Measurements from ENCODE around the gene EHBP1L1.
"Not testable (repeated sequence)": the region's sequence is repeated elsewhere in the genome, so short reads cannot be mapped to it uniquely, and the experiment has no call there.

The EHBP1L1 gene

DNA sequence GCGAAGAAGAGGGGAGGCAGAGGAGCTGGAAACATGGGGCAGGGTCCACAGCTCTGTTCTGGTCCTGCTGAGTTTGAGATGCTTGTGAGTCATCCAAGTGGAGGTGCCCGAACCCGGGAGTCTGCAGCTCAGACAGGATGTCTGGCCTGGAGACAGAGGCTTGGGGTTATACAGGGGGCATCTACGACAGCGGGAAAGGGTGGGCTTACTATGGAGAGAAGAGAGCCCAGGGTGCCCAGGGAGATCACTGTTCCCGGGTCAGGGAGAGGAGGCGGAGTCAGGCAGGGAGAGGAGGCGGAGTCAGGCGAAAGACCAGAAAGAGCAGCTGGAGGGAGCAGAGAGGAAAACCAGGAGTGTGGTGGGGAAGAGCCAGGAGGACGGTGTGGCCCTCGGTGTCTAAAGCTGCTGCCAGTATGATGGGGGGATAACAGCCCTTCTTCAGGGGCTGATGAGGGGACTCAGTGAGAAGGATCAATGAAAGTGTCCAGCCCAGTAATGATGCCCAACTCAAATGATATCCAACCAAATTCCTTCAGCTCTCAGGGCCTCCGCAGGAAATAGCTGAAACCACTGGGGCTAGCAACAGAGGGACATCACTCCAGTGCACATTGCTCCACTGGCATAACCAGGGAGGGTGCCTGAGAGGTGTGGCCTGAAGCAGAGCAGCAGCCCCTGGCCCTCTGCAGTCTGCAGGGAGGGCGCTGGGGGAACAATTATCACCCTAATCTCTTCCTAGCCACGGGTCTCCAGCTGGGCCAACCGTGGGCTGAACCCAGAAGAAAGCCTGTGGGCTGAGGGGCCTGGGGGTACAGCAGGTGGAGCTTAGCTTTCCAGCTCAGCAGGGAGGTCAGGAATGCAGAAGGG, 15.1 kb upstream of the EHBP1L1 start:
- peak; percentile 74 for DNase-seq

DNA sequence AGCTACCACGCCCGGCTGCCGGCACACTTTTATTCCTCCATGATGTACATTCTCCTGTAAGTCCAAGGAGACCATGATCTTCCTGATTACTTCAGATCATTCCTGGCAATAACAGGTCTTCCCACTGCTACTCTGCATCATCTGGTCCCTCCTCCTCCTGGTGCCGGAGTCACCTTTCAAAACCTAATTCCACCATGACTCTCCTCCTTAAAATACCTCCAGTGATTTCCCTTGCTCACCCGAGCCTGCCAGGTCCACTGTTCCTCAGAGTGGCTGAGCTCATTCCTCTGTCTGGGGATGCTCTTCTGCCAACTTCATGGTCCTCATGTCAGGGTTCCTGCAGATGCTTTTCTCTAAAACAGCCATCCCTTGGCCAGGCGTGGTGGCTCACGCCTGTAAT, 13.8 kb upstream of the EHBP1L1 start:
- no peak for DNase-seq

DNA sequence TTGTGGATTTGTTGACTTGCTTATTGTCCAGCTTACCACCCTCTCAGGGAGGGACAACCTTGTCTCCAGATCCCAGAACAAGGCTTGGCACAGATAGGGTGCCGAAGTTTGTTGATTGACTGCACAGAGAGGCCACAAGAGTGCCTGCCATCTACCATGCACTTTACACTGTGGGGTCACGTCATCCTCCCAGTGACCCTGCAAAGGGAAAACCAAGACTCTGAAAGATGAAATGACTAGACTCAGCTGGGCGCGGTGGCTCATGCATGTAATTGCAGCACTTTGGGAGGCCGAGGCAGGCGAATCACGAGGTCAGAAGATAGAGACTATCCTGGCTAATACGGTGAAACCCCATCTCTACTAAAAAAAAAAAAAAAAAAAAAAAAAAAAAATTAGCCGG, 13.1 kb upstream of the EHBP1L1 start:
- DNase-seq: no peak

DNA sequence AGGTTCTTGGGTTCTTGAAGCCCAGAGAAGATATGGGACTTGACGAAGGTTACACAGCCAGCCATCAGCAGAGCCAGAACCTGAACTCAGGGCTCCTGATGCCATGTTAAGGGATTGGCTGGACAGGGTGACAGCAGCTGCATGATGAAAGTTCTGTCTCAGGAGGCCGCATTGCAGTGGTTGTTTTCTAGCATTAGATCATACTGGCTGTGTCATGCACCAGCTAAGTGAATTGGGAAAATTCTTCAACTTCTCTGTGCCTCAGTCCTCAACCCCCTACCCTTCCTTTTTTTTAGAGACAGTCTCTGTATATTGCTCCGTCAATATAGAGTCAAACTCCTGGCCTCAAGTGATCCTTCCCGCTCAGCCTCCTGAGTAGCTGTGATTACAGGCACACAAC, 12.3 kb upstream of the EHBP1L1 start:
- no peak for DNase-seq

DNA sequence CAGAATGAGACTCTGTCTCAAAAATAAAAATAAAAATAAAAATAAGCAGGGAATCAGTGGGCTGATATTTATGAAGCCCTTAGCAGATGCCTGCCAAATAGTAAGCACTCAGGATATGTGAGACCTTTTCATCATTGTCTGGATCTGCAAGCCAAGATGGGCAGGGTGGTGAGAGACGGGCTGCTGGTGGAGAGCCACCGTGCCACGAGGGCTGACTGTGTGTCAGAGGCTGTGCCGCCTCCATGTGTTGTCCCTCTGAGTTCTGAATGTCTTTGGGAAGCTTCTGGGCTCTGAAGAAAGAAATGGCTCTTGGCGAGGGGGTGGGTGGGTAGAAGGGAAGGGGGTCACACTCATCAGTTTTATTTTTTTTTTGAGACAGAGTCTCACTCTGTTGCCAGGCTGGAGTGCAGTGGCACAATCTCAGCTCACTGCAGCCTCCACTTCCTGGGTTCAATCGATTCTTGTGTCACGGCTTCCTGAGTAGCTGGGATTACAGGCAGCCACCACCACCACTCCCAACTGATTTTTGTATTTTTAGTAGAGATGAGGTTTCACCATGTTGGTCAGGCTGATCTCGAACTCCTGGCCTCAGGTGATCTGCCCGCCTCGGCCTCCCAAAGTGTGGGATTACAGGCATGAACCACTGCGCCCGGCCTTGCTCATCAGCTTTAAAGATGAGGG, 10.8 kb upstream of the EHBP1L1 start:
- DNase-seq: not testable (repeated sequence)

DNA sequence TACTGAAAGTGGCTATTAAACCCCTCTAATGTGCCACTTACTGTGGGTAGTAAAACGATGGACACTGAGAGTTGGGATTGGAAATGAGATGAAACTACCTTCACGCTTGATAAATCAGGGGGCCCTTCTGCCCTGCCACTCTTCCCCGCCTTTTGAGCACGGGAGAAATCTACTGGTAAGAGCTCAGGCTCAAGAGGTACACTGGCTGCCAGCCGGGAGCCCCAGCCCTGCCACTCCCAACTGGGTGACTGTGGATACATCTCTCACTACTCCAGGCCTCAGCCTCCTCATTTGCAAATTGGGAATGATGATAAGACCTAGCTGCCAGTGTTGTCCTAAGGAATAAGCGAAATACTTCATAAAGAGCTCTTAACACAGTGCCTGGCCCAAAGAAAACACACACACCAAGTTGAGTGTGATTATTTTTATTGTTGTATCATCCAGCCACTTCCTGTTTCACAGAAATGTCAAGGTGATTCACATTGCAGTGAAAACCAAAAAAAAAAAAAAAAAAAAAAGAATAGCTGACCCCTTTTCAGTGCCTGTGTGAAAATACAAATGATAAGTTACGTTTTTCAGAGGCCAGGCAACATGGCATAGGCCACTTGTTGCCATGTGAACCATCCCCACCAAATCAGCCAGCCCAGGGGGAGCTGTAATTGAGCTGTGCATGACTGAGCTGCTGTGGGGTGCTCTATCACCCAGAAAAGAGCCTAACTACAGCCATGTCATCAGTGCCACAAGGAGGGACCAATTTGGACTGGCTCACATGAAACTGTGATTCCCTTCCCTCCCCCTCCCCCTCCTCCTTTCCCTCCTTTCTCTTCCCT, 10.0 kb upstream of the EHBP1L1 start:
- no peak for DNase-seq

DNA sequence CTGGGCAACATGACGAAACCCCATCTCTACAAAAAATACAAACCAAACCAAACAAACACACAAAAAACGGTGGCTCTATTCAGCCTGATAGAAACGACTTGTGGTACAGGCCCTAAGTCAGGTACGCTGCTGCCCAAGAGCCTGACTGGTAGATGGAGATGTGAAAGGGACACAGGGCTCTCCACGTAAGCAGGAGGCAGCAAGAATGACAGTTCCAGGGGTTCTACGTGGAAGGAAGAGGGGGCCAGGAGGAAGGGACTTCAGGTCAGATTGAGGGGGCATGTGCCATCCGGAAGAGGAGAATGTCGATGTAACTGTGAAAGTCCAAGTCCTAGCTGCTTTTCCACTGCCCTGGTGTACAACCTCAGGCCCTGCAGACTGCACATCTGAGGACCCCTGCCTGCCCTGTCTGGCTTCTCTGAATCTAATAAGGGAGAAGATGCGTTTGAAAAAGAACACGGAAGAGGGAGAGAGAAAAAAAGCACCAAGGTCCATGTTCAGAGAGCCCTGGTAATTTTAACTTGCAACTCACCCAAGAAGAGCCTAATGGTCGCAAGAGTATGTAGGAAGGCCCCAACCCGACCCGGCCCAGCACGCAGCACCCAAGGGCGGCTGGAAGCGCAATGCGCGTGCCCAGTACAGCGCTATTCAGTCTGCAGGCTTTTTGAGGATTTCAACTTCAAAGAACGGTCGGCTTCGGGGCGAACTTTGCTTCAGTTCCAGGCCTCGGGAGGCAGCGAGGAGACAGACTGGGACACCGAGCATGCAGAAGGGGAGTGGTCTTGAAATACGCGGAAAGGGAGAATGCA, 6.5 kb upstream of the EHBP1L1 start:
- no peak for DNase-seq

DNA sequence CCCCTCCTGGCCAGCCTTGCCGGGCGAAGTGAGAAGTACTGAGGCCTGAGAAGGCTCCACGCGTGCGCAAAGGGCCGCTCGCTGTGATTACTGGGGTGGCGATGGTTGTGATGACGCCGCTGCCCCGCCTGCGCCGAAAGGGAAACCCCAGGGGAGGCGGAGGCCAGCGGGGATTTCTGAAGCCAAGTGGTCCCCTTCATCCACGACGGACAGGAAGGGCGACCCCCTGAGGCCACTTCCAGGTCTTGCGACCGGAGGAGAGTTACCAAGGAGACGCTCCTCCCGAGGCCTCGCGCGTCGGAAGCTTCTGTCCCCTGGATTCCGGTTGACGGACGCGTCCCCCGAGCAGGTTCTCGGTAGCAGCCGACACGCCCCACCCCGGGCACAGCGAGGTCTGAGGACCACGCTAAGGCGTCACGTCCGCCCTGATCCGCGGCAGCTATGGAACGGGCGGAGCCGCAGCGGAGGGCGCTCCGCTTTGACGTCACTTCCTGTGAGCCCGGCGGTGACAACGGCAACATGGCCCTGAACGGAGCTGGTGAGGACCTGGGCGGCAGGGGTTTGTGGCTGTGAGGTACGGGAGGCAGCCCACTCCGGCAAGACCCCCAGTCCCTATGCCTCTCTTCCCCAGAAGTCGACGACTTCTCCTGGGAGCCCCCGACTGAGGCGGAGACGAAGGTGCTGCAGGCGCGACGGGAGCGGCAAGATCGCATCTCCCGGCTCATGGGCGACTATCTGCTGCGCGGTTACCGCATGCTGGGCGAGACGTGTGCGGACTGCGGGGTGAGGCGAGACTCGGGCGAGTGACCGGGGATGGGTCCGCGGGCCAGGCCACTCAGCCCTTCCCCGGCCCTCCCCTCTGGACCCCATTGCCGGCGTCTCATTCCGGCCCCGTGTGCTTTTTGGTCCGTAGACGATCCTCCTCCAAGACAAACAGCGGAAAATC, 5.6 kb upstream of the EHBP1L1 start, which contains the start of gene ZNRD2:
ZNRD2 (plus strand) TSS at position 505 of the 946 bp plus-strand sequence; CDS start at position 520, 15 bp downstream.
- peak; percentile 99 for DNase-seq

DNA sequence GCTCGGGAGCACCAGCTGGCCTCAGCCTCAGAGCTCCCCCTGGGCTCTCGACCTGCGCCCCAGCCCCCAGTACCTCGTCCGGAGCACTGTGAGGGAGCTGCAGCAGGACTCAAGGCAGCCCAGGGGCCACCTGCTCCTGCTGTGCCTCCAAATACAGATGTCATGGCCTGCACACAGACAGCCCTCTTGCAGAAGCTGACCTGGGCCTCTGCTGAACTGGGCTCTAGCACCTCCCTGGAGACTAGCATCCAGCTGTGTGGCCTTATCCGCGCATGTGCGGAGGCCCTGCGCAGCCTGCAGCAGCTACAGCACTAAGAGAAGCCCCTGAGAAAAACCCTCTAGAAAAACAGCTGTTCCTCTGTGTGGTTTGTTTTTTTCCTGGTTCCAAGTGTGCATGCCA, 4.4 kb upstream of the EHBP1L1 start:
- no peak for DNase-seq

DNA sequence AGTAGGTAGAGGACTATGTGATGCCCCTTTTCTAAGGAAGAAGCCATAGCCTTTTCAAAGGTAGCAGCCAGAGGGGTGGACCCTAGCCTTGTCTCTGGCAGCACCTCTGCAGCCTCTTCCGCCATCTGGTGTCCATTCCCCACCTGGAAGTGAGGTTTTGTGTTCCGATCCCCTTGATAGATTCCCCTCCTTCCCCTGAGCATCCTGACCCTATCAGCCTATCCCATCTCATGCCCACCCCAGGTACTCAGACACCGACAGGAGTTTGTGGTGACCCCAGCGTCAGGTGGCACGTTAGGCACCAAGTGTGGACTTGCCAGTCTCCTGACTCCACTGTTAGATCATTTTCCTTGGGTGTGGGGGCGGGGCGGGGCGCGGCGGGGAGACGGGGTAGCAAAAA, 3.9 kb upstream of the EHBP1L1 start:
- DNase-seq: peak; percentile 55

DNA sequence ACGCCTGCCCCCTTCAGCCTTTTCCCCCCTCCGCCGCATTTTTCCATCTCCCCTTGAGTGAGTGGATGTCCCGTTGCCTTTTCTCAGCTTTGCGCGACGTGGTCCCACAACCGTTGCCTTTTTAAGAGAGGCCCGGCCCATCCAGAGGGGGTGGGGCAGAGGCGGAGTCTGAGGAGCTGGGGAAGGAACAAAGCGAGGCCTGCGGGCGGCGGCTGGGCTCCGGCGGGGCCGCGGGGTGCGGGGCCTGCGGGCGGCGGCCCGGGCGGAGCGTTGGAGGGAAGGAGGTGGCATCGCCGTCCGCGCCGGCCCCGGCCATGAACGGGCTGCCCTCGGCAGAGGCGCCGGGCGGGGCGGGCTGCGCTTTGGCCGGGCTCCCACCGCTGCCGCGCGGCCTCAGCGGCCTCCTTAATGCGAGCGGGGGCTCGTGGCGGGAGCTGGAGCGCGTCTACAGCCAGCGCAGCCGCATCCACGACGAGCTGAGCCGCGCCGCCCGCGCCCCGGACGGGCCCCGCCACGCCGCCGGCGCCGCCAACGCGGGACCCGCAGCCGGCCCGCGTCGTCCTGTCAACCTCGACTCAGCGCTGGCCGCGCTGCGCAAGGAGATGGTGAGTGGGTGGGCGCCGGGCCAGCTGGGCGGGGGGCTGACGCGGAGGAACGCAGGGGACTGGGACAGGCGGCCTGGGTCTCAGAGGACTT, 3.3 kb upstream of the EHBP1L1 start, which contains the start of gene FAM89B:
FAM89B (plus strand) TSS at position 183 of the 696 bp plus-strand sequence; CDS start at position 315, 132 bp downstream.
- DNase-seq: peak; percentile 89

DNA sequence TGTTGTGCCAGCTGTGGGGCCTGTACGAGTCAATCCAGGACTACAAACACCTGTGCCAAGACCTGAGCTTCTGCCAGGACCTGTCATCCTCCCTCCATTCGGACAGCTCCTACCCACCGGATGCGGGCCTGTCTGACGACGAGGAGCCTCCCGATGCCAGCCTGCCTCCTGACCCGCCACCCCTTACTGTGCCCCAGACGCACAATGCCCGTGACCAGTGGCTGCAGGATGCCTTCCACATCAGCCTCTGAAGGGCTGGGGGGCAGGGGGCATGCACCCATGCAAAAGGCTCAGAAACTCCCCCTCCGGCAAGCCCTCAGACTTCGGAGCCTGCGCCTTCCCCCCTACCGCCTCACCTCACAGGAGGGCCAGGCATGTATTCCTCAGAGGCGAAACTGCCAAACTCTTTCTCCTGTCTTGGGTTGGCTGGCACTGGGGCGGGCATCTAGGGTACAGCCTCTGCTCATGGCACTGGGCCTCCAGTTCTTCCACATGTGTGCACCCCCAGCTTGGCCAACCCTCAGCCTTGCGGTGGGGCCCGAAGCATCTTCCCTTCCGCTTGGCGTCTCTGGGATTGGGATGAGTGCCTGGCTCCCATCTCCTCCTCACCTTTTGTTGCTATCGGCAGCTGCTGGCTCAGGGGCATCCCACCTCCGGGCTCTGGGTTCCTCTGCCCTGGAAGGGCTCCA, 2.3 kb upstream of the EHBP1L1 start:
- no peak for DNase-seq

DNA sequence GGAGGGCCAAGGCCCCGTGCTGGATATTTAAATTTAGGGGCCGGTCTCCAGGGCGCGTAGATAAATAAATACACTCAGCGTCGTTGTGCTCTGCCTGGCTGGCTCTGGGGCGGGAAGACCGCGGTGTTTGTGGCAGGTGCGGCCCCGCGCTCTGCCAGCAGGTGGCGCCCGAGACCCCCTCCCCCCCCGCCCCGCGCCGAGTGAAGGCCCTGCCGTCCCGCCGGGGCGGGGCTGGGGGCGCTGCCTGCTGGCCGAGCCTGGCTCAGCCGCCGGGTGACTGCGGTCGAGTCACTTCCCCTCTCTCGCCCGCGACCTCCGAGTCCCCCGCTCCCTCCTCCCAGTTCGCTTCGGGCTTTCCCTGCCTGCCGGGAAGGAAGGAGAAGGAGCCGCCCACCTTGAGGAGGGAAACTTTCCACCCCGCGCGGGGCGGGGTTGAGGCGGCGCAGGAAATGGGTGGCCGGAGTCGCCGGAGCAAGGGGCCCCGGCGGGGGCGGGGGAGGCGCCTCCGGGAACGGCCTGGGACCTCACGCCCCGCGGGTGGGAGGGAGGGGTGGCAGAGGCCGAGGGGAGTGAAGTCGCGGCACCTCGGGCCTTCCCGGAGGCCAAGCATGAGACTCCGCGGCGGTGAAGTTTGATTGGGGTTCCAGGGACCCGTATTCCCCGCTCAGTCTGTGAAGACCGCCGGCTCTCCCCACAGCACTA, 1.6 kb upstream of the EHBP1L1 start:
- peak; percentile 95 for DNase-seq

DNA sequence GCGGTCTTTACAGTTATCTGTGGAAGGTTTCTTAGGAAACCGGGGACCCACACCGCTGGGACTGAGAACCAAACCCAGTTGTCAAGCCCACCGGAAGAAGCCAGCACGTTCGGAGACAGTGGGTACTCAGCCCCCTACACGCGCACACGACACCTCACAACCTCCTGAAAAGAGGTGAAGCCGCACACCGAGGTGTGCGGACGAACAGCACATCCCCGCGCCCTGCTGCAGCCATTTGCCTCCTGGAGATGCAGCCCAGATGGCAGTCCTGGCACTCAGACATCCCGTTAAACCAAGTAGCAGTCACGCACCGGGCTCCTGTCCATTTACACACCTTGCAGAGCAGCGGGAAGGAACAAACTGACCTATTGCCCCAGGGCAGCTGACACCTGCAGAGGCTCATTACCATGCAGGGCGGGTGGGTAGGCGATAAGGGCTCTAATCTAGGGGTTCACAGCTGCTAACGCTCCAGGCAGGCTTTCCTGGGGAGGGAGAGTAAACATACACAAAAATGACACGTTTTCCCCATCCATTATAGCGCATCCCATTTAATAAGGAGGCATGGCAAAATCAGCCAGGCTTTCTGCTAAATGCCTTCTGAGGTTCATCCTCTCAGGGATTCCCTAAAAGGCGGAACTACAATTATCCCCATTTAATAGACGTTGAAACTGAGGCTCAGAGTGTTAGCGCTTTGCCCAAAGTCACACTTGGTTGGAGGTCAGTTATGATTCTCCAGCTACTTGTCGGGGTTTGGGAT, 864 bp upstream of the EHBP1L1 start:
- DNase-seq: no peak

DNA sequence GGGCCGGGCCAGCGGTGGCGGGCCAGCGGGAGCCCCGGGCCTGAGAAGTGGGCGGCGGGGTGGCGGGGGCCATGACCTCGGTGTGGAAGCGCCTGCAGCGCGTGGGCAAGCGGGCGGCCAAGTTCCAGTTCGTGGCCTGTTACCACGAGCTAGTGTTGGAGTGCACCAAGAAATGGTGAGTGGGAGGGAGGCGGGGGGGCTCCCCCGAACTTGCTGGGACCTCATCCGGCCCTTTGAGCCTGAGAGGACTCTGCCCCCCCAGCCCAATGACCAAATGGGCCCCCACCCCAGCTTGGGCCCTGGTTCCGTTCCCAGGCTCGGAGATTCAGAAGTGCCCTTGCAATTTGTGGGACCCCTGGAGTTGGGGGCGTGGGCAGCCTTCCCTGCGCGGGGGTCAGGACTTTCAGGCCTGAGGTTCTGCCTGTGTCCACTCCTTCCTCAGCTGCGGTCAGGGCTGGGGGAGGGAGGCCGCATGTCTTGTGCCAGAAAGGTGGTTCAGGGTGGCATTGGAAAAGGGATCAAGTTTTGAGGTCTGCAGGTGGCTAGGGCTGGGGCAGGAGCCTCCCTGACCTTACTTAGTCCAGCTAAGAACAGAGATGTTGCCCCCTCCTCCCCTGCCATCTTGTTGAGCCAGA, 496 bp downstream of the EHBP1L1 start:
- DNase-seq: no peak

DNA sequence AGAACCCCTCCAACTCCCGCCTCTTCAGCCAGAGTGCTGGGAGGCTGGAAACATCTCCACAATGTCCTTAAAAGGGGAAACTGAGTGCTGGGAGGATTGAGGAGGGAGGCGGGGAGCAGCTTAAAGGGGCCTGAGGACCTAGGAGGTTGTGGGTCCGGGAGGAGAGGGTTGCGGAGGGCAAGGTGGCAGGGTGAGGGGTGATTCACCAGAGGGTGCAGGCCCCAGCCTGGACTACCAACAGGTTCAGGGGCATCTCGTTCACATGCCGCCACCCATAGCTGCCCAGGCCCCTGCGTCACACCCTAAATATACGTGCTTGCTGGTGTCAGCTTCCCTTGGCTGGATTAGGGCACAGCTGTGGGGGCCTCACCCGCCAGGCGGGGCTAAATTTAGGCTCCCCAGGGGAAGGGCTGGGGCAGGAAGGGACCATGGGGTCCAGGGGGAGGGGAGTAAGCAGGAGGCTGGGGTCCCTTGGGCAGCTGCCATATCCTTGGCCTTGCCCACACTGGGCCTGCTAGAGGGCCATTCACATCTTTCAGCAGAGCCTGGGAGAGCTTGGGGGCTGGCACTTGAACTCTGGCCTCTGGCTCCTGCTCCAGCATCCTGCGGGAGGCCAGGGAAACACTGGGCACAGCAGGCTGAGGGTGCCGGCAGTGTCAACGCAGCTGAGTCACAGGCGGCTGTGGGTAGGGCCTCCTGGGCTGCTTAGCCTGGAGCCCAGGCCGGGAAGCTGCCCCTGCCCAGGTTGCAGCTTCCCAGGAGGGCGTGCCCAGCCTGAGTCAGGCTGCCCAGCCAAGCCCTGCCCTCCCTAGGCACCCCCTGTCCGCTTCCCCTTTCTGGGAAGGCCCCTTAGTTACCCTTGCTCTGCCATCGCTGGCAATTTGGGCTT, 1.3 kb downstream of the EHBP1L1 start:
- DNase-seq: peak; percentile 67

DNA sequence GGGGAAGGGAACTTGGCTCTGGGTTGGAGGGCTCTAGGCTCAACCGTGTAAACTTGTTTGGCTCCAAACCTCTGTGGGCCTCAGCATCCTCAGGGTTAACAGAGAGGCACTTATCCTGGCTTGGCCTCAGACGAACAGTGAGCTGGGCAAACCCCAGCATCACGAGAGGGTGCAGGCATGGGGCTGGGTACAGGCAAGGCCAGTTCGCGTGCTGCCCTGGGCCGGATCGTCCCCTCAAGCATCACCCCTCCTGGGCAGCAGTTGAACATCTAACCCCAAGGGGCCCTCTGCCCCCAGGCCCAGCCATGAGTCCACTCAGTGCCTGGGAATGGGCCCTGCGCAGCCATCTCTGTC, 1.9 kb downstream of the EHBP1L1 start:
- no peak for DNase-seq

Measured in fibroblast of skin of scalp (primary cell).